22Rv1 (cell line): ENCODE data around the gene NOXO1.

Experiments
- ZFX ChIP-seq: fragments of 450-650 bp; IDR thresholded peaks from 2 replicates; pipeline ENCODE4 v1.6.1; 2017; ENCODE audit warnings: antibody characterized with exemption, borderline replicate concordance
- TF ChIP-seq, protein P1 (sequence below): fragments of 450-650 bp; IDR thresholded peaks from 2 replicates; pipeline ENCODE4 v1.5.1; 2017; ENCODE audit warnings: mild to moderate bottlenecking

DNA sequence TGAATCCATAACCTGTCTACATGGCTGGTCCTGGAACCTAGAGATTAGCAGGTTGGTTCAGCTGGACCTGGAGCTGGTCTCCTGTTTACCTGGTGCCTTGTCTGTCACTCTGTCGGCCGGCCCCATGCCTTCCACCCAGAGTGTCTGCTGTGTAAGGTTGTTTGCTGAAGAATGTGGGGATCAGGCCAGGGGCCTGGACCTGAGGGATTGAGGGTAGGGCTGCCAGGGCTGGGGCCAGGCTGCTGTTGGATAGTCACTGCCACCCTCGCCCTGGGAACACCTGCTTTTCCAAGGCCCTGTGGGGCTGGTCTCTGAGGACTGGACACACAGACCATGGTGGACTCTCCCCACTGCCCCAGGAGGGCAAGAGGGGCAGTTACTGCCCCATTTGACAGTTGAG lies 46.9 kb upstream of the NOXO1 start:
- TF ChIP-seq, protein P1, sequence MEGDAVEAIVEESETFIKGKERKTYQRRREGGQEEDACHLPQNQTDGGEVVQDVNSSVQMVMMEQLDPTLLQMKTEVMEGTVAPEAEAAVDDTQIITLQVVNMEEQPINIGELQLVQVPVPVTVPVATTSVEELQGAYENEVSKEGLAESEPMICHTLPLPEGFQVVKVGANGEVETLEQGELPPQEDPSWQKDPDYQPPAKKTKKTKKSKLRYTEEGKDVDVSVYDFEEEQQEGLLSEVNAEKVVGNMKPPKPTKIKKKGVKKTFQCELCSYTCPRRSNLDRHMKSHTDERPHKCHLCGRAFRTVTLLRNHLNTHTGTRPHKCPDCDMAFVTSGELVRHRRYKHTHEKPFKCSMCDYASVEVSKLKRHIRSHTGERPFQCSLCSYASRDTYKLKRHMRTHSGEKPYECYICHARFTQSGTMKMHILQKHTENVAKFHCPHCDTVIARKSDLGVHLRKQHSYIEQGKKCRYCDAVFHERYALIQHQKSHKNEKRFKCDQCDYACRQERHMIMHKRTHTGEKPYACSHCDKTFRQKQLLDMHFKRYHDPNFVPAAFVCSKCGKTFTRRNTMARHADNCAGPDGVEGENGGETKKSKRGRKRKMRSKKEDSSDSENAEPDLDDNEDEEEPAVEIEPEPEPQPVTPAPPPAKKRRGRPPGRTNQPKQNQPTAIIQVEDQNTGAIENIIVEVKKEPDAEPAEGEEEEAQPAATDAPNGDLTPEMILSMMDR: no peak
- TF ChIP-seq ZFX: no peak
